Activated B cell treated with CpG ODN at 0.5 μM for 24 hours (primary cell): ENCODE results near the gene FLRT3. TPM values are rescaled to one million over a fixed set of nuclear protein-coding genes. Genes with fewer than 3 reads are reported as not detected.

Experiments
- ATAC-seq: fragments of 200-7000 bp; cut with Tn5 transposase; one replicate; pipeline ENCODE4 v1.10.0; 2021; ENCODE audit warnings: low read depth, mild to moderate bottlenecking, moderate library complexity
- CTCF ChIA-PET: fragments of 350-600 bp; sonication (Branson Sonifier 250); formaldehyde crosslinking; loops from one replicate; lab custom pipeline; 2021; ENCODE audit warnings: antibody characterized with exemption; lab: Charles Lee
- POLR2A ChIA-PET: fragments of 350-600 bp; sonication (Branson Sonifier 250); formaldehyde crosslinking; loops from one replicate; lab custom pipeline; 2021; ENCODE audit warnings: antibody characterized with exemption; lab: Charles Lee
- DNase-seq: peaks from one replicate; pipeline ENCODE4 v3.0.0; 2022
- H3K27ac Mint-ChIP-seq: one replicate; pipeline ENCODE4 v1.8.0; 2020; ENCODE audit warnings: mixed read lengths
- H3K27me3 Mint-ChIP-seq: one replicate; pipeline ENCODE4 v1.8.0; 2021; ENCODE audit warnings: mixed read lengths
- H3K36me3 Mint-ChIP-seq: one replicate; pipeline ENCODE4 v1.8.0; 2021; ENCODE audit warnings: low read depth, mixed read lengths
- H3K4me1 Mint-ChIP-seq: one replicate; pipeline ENCODE4 v1.8.0; 2021; ENCODE audit warnings: mixed read lengths
- H3K4me3 Mint-ChIP-seq: one replicate; pipeline ENCODE4 v1.8.0; 2020; ENCODE audit warnings: mild to moderate bottlenecking, mixed read lengths
- H3K9me3 Mint-ChIP-seq: one replicate; pipeline ENCODE4 v1.8.0; 2020; ENCODE audit warnings: mixed read lengths
- intact Hi-C: fragments of 100-400 bp; cut with micrococcal nuclease; formaldehyde crosslinking; loops from one replicate; pipeline ENCODE4 v1.15.1; 2024
- total RNA-seq: library from RNA; stranded (reverse); gene quantifications from 2 replicates; pipeline ENCODE4 v1.2.3, GENCODE V29; 2022
- TF ChIP-seq, protein P1 (sequence below): fragments of 200-600 bp; IDR thresholded peaks from one replicate; pipeline ENCODE4 v1.8.0; 2022; ENCODE audit warnings: antibody characterized with exemption, mild to moderate bottlenecking

Gene FLRT3
- total RNA-seq, 1 donor from 2014 or later = not detected

DNA sequence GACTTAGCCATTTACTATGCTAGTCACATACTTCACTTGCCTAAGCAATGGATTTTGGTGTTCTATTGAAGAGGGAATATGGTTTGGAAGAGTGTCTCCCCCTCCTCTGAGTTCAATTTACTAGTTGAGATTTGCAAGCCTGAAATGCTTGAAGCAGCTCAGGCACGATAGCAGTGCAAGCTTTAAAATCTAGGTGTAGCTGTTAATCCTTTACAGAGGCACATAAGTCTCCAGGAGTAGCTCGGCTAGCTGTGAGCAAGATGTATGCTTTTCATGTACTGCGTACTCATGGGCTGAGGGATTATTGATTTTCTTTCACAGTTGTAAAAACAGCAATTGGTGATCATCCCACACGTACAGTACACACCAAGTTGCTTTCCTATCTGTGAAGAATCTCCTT is 726 bp downstream of the FLRT3 start:
- intact Hi-C loops = loop anchor here (1.0 to 10.0 kb wide), 4 partner anchors 900 to 1598 kb away; no protein-coding TSS in a partner anchor
- H3K4me1 Mint-ChIP-seq = peaks cover 5% of the 10 kb centered on the region

DNA sequence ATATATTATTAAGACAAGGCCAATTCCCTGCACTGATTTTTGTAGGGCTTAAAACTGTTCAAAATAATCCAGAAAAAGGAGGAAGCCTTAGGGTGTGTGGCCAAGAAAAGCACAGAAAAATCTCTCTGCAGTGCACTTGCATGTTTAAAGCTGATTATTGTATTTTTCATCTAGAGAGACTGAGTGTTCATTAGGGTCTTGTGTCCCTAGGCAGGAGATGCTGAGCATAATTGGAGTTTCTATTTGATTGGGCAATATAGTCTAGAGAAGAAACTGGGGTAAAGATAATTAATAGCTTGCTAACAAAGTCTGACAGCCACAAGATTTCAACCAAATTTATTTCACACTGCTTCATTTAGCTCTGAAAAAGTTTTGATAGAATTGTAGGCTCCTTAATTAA is 2.4 kb downstream of the FLRT3 start:
- Mint-ChIP-seq H3K4me3 (no peak overlapping the region), H3K27ac (no peak overlapping the region), H3K27me3 (peaks cover 12% of the 10 kb centered on the region), H3K36me3 (no peaks in the 10 kb centered on the region), H3K4me1 (peaks cover 5% of the 10 kb centered on the region), H3K9me3 (no peaks in the 10 kb centered on the region)
- TF ChIP-seq, protein P1, sequence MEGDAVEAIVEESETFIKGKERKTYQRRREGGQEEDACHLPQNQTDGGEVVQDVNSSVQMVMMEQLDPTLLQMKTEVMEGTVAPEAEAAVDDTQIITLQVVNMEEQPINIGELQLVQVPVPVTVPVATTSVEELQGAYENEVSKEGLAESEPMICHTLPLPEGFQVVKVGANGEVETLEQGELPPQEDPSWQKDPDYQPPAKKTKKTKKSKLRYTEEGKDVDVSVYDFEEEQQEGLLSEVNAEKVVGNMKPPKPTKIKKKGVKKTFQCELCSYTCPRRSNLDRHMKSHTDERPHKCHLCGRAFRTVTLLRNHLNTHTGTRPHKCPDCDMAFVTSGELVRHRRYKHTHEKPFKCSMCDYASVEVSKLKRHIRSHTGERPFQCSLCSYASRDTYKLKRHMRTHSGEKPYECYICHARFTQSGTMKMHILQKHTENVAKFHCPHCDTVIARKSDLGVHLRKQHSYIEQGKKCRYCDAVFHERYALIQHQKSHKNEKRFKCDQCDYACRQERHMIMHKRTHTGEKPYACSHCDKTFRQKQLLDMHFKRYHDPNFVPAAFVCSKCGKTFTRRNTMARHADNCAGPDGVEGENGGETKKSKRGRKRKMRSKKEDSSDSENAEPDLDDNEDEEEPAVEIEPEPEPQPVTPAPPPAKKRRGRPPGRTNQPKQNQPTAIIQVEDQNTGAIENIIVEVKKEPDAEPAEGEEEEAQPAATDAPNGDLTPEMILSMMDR = no peak
- ChIA-PET CTCF (interaction anchor here (1.4 kb wide), 1 partner anchor 1319 kb away, joined by 3 read pairs; no protein-coding TSS in a partner anchor), POLR2A (no interaction called here)
- DNase-seq (no peak), ATAC-seq (no peak)
- intact Hi-C loops = loop anchor here (5.0 to 10.0 kb wide), 2 partner anchors 1012 to 1600 kb away; no protein-coding TSS in a partner anchor

More for the DNA sequence above, 726 bp downstream of the FLRT3 start:
- DNase-seq (no peak), ATAC-seq (no peak)
- peaks cover 10% of the 10 kb centered on the region for H3K27me3 Mint-ChIP-seq
- TF ChIP-seq, protein P1 = no peak
- H3K36me3 Mint-ChIP-seq = no peaks in the 10 kb centered on the region
- H3K27ac Mint-ChIP-seq = no peak overlapping the region
- H3K4me3 Mint-ChIP-seq = no peak overlapping the region
- ChIA-PET POLR2A (no interaction called here), CTCF (interaction anchor here (0.7 to 1.9 kb wide), 7 partner anchors 10 to 1319 kb away, joined by 3 to 15 read pairs (median 4); no protein-coding TSS in a partner anchor)
- H3K9me3 Mint-ChIP-seq = no peaks in the 10 kb centered on the region

DNA sequence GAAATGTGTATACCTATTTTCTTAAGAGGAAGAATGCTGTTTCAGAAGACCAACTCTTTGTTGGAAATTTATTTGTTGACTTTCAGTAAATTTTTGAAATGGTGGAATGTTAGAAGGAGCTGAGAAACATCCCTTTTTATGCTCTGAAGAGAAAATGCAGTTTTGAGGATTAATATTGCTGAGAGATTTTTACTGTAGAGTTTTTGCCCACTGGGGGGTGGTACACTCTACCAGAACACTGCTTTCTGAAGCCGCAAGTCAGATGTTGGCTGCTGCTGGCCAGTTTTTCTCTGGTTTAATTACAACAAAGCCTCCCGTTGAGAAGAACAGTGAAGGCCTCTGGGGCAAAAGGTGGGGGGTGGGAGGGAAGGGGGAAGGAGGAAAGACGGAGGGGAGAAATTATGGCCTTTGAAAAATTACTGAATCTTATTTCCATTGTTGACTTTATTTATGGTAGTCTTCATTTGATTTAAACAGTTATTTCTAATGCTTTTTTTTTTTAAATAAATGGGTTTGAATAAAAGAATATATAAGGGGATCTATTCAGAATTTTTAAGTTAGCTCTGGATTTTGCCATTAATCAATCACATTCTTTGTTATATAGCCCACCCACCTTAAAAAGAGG is 3.0 kb downstream of the FLRT3 start:
- no peak overlapping the region for H3K27ac Mint-ChIP-seq
- no peaks in the 10 kb centered on the region for H3K9me3 Mint-ChIP-seq
- H3K27me3 Mint-ChIP-seq = peaks cover 12% of the 10 kb centered on the region
- no peak overlapping the region for H3K4me3 Mint-ChIP-seq
- intact Hi-C loops = loop anchor here (10.0 kb wide), 1 partner anchor 1600 kb away; no protein-coding TSS in a partner anchor
- TF ChIP-seq, protein P1 = no peak
- ChIA-PET CTCF (interaction anchor here (1.4 kb wide), 1 partner anchor 1319 kb away, joined by 3 read pairs; no protein-coding TSS in a partner anchor), POLR2A (no interaction called here)
- H3K4me1 Mint-ChIP-seq = peaks cover 5% of the 10 kb centered on the region
- no peak for ATAC-seq
- H3K36me3 Mint-ChIP-seq = no peaks in the 10 kb centered on the region
- no peak for DNase-seq

DNA sequence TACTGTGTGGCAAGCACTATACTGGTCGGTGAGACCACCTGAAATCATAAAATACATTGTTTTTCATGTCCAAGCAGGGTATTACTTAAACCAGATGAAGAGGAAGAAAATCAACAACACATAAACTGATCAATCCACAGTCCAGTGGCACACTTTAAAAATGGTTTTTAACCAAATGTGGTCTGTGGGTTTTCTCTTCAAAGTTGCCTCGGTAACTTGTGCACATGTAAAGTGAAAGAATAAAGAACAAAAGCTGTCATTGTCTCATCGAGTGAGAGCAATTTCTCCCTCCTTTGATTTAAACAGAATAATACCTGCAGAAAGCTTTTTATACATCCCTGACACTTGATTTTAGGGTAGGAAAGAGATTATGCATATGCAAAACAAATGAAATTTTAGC is 3.7 kb downstream of the FLRT3 start:
- Mint-ChIP-seq H3K27me3 (peaks cover 12% of the 10 kb centered on the region), H3K27ac (no peak overlapping the region), H3K4me1 (peaks cover 5% of the 10 kb centered on the region), H3K9me3 (no peaks in the 10 kb centered on the region), H3K4me3 (no peak overlapping the region), H3K36me3 (no peaks in the 10 kb centered on the region)
- intact Hi-C loops = loop anchor here (10.0 kb wide), 1 partner anchor 1601 kb away; no protein-coding TSS in a partner anchor
- TF ChIP-seq, protein P1 = no peak
- ChIA-PET CTCF (interaction anchor here (1.4 kb wide), 1 partner anchor 1320 kb away, joined by 3 read pairs; no protein-coding TSS in a partner anchor), POLR2A (no interaction called here)
- ATAC-seq (no peak), DNase-seq (no peak)

DNA sequence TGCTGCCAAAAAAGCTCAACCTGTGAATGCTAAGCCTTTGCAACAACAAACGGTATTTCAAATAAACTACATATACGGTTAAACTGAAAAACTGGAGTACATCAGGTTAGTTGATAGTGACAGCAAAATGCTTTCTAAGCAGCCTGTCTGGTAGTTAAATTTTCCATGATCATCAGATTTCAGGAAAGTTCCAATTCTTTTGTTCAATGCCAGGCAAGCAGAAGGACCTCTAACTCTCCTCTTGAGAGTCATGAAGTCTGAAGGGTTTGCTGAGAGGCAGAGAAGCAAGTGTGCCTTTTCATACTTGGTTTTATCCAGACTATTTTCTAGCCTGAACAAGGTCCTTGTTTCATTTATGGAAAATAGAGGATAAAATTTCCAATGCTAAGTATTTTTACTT is 4.5 kb downstream of the FLRT3 start:
- Mint-ChIP-seq H3K4me3 (no peak overlapping the region), H3K27me3 (peaks cover 12% of the 10 kb centered on the region), H3K36me3 (no peaks in the 10 kb centered on the region), H3K9me3 (no peaks in the 10 kb centered on the region), H3K27ac (no peak overlapping the region), H3K4me1 (peaks cover 5% of the 10 kb centered on the region)
- TF ChIP-seq, protein P1 = no peak
- CTCF ChIA-PET = no interaction called here
- intact Hi-C loops = loop anchor here (10.0 kb wide), 1 partner anchor 1602 kb away; no protein-coding TSS in a partner anchor
- ATAC-seq (no peak), DNase-seq (no peak)
- POLR2A ChIA-PET = no interaction called here
